HEK293 (cell line): Measurements from ENCODE around the gene RAB11FIP3.

Experiments used
- CTCF ChIA-PET: fragments of 350-600 bp; formaldehyde crosslinking; extraction: SDS; loops from one replicate; lab custom pipeline; 2021; ENCODE audit warnings: antibody characterized with exemption; lab: Yijun Ruan, JAX
- POLR2A ChIA-PET: fragments of 300-600 bp; formaldehyde crosslinking; extraction: SDS; loops from one replicate; lab custom pipeline; 2020; ENCODE audit warnings: antibody characterized with exemption, inconsistent platforms; lab: Yijun Ruan, JAX
- H3K27ac ChIP-seq: fragments of 200-500 bp; sonication (Bioruptor generic); 2 replicates; pipeline ENCODE4 v1.5.1; 2014; ENCODE audit warnings: low read depth, low read length, control low read depth, inconsistent platforms; ENCODE audit errors: extremely low read depth
- H3K36me3 ChIP-seq, 2 experiments: fragments of 200-500 bp in 1 of 2; sonication (Bioruptor generic) in 1 of 2; 1 replicate in 1 of 2; 2 replicates in 1 of 2; pipeline ENCODE4 v1.5.1; 2014 to 2017; ENCODE audit warnings: inconsistent platforms in 2 of 2, low read length in 2 of 2; ENCODE audit not compliant: control insufficient read depth in 2 of 2, insufficient read depth in 1 of 2
- H3K4me1 ChIP-seq: fragments of 200-500 bp; sonication (Bioruptor generic); 2 replicates; pipeline ENCODE4 v1.5.1; 2014; ENCODE audit warnings: mild to moderate bottlenecking, low read length, inconsistent platforms; ENCODE audit not compliant: control insufficient read depth, insufficient read depth
- H3K4me3 ChIP-seq: 2 replicates; pipeline ENCODE4 v1.5.1; 2011; ENCODE audit warnings: low read depth, mild to moderate bottlenecking, control low read depth, low read length, moderate library complexity
- H3K9me3 ChIP-seq: fragments of 200-500 bp; sonication (Bioruptor generic); 2 replicates; pipeline ENCODE4 v1.5.1; 2014; ENCODE audit warnings: low read depth, low read length, inconsistent platforms; ENCODE audit not compliant: control insufficient read depth, insufficient read depth
- AEBP2 ChIP-seq: fragments of 450-650 bp; formaldehyde crosslinking; IDR thresholded peaks from 2 replicates; pipeline ENCODE4 v1.5.1; 2016; ENCODE audit warnings: missing biosample characterization, missing genetic modification characterization, borderline replicate concordance
- EGR2 ChIP-seq: fragments of 450-650 bp; formaldehyde crosslinking; IDR thresholded peaks from 2 replicates; pipeline ENCODE4 v1.5.1; 2016; ENCODE audit warnings: low read depth, missing biosample characterization, missing genetic modification characterization
- GLIS1 ChIP-seq: fragments of 450-650 bp; formaldehyde crosslinking; IDR thresholded peaks from 2 replicates; pipeline ENCODE4 v1.5.1; 2016; ENCODE audit warnings: missing biosample characterization, missing genetic modification characterization
- GLIS2 ChIP-seq: fragments of 450-650 bp; formaldehyde crosslinking; IDR thresholded peaks from 2 replicates; pipeline ENCODE4 v1.5.1; 2016; ENCODE audit warnings: missing biosample characterization, missing genetic modification characterization
- KLF7 ChIP-seq: fragments of 450-650 bp; formaldehyde crosslinking; IDR thresholded peaks from 2 replicates; pipeline ENCODE4 v1.5.1; 2016; ENCODE audit warnings: missing biosample characterization, missing genetic modification characterization, borderline replicate concordance
- KLF9 ChIP-seq: fragments of 450-650 bp; formaldehyde crosslinking; IDR thresholded peaks from 2 replicates; pipeline ENCODE4 v1.5.1; 2016; ENCODE audit warnings: missing biosample characterization, missing genetic modification characterization, low read depth
- MYNN ChIP-seq: fragments of 450-650 bp; formaldehyde crosslinking; IDR thresholded peaks from 2 replicates; pipeline ENCODE4 v1.5.1; 2016; ENCODE audit warnings: missing biosample characterization, missing genetic modification characterization, borderline replicate concordance
- ZBTB20 ChIP-seq: fragments of 450-650 bp; formaldehyde crosslinking; IDR thresholded peaks from 2 replicates; pipeline ENCODE4 v1.5.1; 2016; ENCODE audit warnings: missing biosample characterization, missing genetic modification characterization
- ZNF10 ChIP-seq: fragments of 450-650 bp; formaldehyde crosslinking; IDR thresholded peaks from 2 replicates; pipeline ENCODE4 v1.5.1; 2017; ENCODE audit warnings: missing biosample characterization, missing genetic modification characterization
- ZNF133 ChIP-seq: fragments of 450-650 bp; formaldehyde crosslinking; IDR thresholded peaks from 2 replicates; pipeline ENCODE4 v1.5.1; 2016; ENCODE audit warnings: missing biosample characterization, missing genetic modification characterization
- ZNF140 ChIP-seq: fragments of 450-650 bp; formaldehyde crosslinking; IDR thresholded peaks from 2 replicates; pipeline ENCODE4 v1.5.1; 2016; ENCODE audit warnings: missing biosample characterization, missing genetic modification characterization
- ZNF157 ChIP-seq: fragments of 450-650 bp; formaldehyde crosslinking; IDR thresholded peaks from 2 replicates; pipeline ENCODE4 v1.5.1; 2016; ENCODE audit warnings: missing biosample characterization, missing genetic modification characterization
- ZNF2 ChIP-seq: fragments of 450-650 bp; formaldehyde crosslinking; IDR thresholded peaks from 2 replicates; pipeline ENCODE4 v1.5.1; 2016; ENCODE audit warnings: missing biosample characterization, missing genetic modification characterization
- ZNF221 ChIP-seq: fragments of 450-650 bp; formaldehyde crosslinking; IDR thresholded peaks from 2 replicates; pipeline ENCODE4 v1.5.1; 2017; ENCODE audit warnings: missing biosample characterization, missing genetic modification characterization, borderline replicate concordance
- ZNF24 ChIP-seq: fragments of 450-650 bp; formaldehyde crosslinking; IDR thresholded peaks from 2 replicates; pipeline ENCODE4 v1.5.1; 2016; ENCODE audit warnings: missing biosample characterization, missing genetic modification characterization
- ZNF341 ChIP-seq: fragments of 450-650 bp; formaldehyde crosslinking; IDR thresholded peaks from 2 replicates; pipeline ENCODE4; 2016; ENCODE audit warnings: low read depth, missing biosample characterization, missing genetic modification characterization
- ZNF354C ChIP-seq: fragments of 450-650 bp; formaldehyde crosslinking; IDR thresholded peaks from 2 replicates; pipeline ENCODE4 v1.5.1; 2016; ENCODE audit warnings: missing biosample characterization, missing genetic modification characterization, low read depth, borderline replicate concordance
- ZNF362 ChIP-seq: fragments of 450-650 bp; formaldehyde crosslinking; IDR thresholded peaks from 2 replicates; pipeline ENCODE4 v1.5.1; 2016; ENCODE audit warnings: missing biosample characterization, missing genetic modification characterization
- ZNF488 ChIP-seq: fragments of 450-650 bp; formaldehyde crosslinking; IDR thresholded peaks from 2 replicates; pipeline ENCODE4 v1.5.1; 2016; ENCODE audit warnings: missing biosample characterization, missing genetic modification characterization
- ZNF548 ChIP-seq: fragments of 450-650 bp; formaldehyde crosslinking; IDR thresholded peaks from 2 replicates; pipeline ENCODE4 v1.5.1; 2016; ENCODE audit warnings: missing biosample characterization, missing genetic modification characterization
- ZNF560 ChIP-seq: fragments of 450-650 bp; formaldehyde crosslinking; IDR thresholded peaks from 2 replicates; pipeline ENCODE4 v1.5.1; 2017; ENCODE audit warnings: missing biosample characterization, missing genetic modification characterization, borderline replicate concordance
- ZNF610 ChIP-seq: fragments of 450-650 bp; formaldehyde crosslinking; IDR thresholded peaks from 2 replicates; pipeline ENCODE4 v1.5.1; 2016; ENCODE audit warnings: missing biosample characterization, missing genetic modification characterization, borderline replicate concordance
- ZNF624 ChIP-seq: fragments of 450-650 bp; formaldehyde crosslinking; IDR thresholded peaks from 2 replicates; pipeline ENCODE4 v1.5.1; 2017; ENCODE audit warnings: missing biosample characterization, missing genetic modification characterization
- ZNF626 ChIP-seq: fragments of 450-650 bp; sonication (Bioruptor Pico); formaldehyde crosslinking; IDR thresholded peaks from 2 replicates; pipeline ENCODE4 v1.5.1; 2018; ENCODE audit warnings: missing biosample characterization, missing genetic modification characterization, inconsistent platforms
- ZNF776 ChIP-seq: fragments of 450-650 bp; formaldehyde crosslinking; IDR thresholded peaks from 2 replicates; pipeline ENCODE4 v1.5.0; 2017; ENCODE audit warnings: missing biosample characterization, missing genetic modification characterization, borderline replicate concordance

Gene RAB11FIP3

GRCh38 chr16:474420-475122 is 49.1 kb downstream of the RAB11FIP3 start:
- ChIA-PET POLR2A (interaction anchor here (1.0 kb wide), 1 partner anchor 24 kb away, joined by 3 read pairs; no protein-coding TSS in a partner anchor), CTCF (interaction anchor here (0.6 kb wide), 1 partner anchor 414 kb away, joined by 3 read pairs; no protein-coding TSS in a partner anchor)
- Histone ChIP-seq H3K36me3 (peaks cover 0 to 32% of the 10 kb centered on the region in 2 experiments; a peak in 2 of 3 replicates), H3K4me1 (peaks cover 9% of the 10 kb centered on the region), H3K9me3 (no peaks in the 10 kb centered on the region), H3K27ac (no peak overlapping the region), H3K4me3 (no peak overlapping the region)
- TF ChIP-seq ZNF341 (peak; percentile 59), ZNF140 (tag by site-specific recombination) (no peak)

- Histone ChIP-seq H3K9me3 (no peaks in the 10 kb centered on the region), H3K27ac (no peak overlapping the region), H3K36me3 (peaks cover 0 to 32% of the 10 kb centered on the region in 2 experiments; a peak in 2 of 3 replicates), H3K4me3 (no peak overlapping the region), H3K4me1 (peaks cover 9% of the 10 kb centered on the region)
- TF ChIP-seq KLF7 (tag by site-specific recombination): no peak
- ChIA-PET POLR2A (no interaction called here), CTCF (interaction anchor here (0.6 to 2.0 kb wide), 2 partner anchors 11 to 19 kb away, joined by 3 to 12 read pairs; no protein-coding TSS in a partner anchor)
These were observed 50.6 kb downstream of the RAB11FIP3 start for GRCh38 chr16:476039-476438.

GRCh38 chr16:477301-478157 is 52.1 kb downstream of the RAB11FIP3 start:
- Histone ChIP-seq H3K9me3 (no peaks in the 10 kb centered on the region), H3K27ac (no peak overlapping the region), H3K4me1 (peaks cover 9% of the 10 kb centered on the region), H3K4me3 (no peak overlapping the region), H3K36me3 (peaks cover 0 to 24% of the 10 kb centered on the region in 2 experiments; a peak in 2 of 3 replicates)
- ChIA-PET POLR2A (no interaction called here), CTCF (interaction anchor here (1.0 to 2.0 kb wide), 2 partner anchors 10 to 26 kb away, joined by 4 to 12 read pairs; no protein-coding TSS in a partner anchor)
- TF ChIP-seq MYNN (tag by site-specific recombination) (no peak), ZNF560 (tag by site-specific recombination) (no peak), EGR2 (tag by site-specific recombination) (no peak), ZNF354C (tag by site-specific recombination) (no peak), ZNF10 (tag by site-specific recombination) (no peak), ZNF610 (tag by site-specific recombination) (no peak), ZNF488 (tag by site-specific recombination) (no peak), ZNF624 (tag by site-specific recombination) (no peak), GLIS2 (tag by site-specific recombination) (no peak), AEBP2 (tag by site-specific recombination) (no peak), ZNF221 (tag by site-specific recombination) (no peak), GLIS1 (tag by site-specific recombination) (peak; percentile 39; the same call in 1 of the 2 replicates), ZNF548 (tag by site-specific recombination) (no peak), ZNF133 (tag by site-specific recombination) (no peak), ZNF626 (tag by site-specific recombination) (no peak), KLF9 (tag by site-specific recombination) (no peak), ZNF2 (tag by site-specific recombination) (no peak), ZNF362 (tag by site-specific recombination) (no peak), ZNF776 (tag by site-specific recombination) (no peak), ZNF24 (tag by site-specific recombination) (no peak), ZNF157 (tag by site-specific recombination) (no peak), ZBTB20 (tag by site-specific recombination) (no peak)
